Measurements from ENCODE around the gene ANKRD50.

DNA sequence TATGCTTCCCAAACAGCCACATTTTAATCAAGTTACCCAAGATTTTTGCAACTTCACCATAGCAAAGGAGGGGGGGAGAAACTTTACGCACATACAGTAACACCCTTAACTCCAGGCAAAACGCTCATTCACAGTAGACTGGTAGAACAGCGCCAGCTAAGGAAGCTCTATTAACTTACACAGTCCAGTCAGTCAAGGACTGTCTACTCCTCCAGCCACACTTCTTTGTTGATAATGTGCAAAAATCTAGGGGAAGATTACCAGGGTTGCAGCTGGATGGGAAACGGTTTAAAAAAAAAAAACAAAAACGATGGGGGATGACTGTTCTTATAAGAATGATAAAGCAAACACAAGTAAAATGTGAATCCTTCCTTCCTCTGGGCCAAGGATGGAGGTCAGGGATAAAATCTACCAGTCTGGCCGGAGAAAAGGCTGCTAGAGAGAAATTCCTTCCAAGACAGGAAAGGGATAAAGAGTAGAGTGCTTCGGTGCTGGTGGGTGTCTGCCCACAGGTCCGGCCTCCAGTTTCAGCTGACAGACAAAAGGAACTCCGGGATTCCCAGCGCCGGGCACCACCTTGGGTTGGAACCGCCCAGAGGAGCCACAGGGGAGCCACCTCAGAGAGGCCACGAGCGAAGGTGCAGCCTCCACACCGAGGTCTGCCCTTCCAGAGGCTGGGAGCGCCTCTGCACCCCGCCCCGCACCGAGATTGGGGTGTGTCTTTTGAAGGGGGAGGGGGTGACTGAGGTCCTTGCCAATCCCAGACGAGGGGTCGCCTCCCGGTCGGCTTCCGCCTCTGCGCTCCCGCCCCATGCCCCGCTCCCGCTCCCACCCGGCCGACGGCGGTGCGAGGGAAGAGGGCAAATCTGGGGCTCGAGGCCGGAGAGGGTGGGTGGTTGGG lies 811 bp downstream of the ANKRD50 start:
- TF ChIP-seq POLR2A (IDR thresholded peaks at IDR 0.05; ENCODE audit: low read depth, low read length) (no peak), POLR2AphosphoS5 (IDR thresholded peaks at IDR 0.05; ENCODE audit: low read depth, low read length) (no peak)

Measured in GM12892 (cell line).